ENCODE data around the gene PDE6G. TPM values are rescaled to one million over a fixed set of nuclear protein-coding genes. Genes with fewer than 3 reads are reported as not detected.

The PDE6G gene
- total RNA-seq, 4 donors from 2014 or later, result 0.53 TPM; not detected in 3

DNA sequence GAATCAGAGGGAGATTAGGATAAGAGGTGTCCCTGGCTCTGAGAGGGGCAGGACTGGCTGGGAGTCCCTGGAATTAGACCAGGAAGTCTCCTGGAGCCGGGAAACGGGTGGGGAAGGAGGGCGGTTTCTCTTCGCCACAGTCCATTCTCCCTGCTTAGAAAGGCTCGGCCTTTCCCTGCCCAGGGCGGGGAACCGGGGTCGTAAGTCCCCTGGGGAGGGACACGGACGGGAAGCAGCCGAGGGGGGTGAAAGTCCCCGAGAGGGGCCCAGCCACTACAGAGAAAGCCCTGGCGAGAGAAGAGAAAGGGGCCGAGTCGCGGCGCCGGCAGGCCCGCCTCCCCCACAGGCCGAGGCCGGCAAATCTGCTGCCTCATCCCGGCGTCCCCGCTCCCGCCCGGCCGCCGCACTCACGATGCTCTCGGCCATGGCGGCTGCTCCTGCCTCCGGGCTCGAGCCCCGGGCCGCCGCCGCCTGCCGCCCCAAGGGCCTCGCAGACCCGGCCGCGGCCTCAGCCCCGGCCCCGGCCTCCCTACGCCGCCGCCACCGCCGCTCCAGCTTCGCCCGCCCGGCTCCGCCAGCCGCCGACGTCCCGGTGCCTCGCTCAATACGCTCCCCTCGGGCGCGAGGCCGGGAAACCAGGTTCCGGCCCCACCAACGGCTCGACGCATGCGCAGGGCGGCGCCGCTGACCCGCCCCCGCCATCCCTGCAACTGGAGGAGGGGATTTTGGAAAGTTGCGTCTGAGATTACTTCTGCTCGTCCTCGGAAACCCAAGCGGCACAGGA is 19.6 kb downstream of the PDE6G start, which contains the start of the genes NPLOC4 and TSPAN10:
NPLOC4 (minus strand) TSS at position 608 of the 784 bp plus-strand sequence; CDS start at position 426, 182 bp downstream.
TSPAN10 (plus strand) TSS at position 692 of the 784 bp plus-strand sequence. CDS start 5,217 bp downstream, outside the sequence.
- 0% methylated on average over 18 of the region's 77 CpGs for WGBS
- H3K4me3 ChIP-seq, result peak within 1 kb of the TSS; percentile 98
- H3K27ac ChIP-seq, result peak within 1 kb of the TSS; percentile 97
- H3K4me1 ChIP-seq, result peaks cover 35% of the 10 kb centered on the region
- H3K36me3 ChIP-seq, result no peaks in the 10 kb centered on the region
- TF ChIP-seq POLR2AphosphoS5 (IDR thresholded peaks at IDR 0.05), result peak in 1 of 3 donors; percentile 92
- TF ChIP-seq, protein P1, sequence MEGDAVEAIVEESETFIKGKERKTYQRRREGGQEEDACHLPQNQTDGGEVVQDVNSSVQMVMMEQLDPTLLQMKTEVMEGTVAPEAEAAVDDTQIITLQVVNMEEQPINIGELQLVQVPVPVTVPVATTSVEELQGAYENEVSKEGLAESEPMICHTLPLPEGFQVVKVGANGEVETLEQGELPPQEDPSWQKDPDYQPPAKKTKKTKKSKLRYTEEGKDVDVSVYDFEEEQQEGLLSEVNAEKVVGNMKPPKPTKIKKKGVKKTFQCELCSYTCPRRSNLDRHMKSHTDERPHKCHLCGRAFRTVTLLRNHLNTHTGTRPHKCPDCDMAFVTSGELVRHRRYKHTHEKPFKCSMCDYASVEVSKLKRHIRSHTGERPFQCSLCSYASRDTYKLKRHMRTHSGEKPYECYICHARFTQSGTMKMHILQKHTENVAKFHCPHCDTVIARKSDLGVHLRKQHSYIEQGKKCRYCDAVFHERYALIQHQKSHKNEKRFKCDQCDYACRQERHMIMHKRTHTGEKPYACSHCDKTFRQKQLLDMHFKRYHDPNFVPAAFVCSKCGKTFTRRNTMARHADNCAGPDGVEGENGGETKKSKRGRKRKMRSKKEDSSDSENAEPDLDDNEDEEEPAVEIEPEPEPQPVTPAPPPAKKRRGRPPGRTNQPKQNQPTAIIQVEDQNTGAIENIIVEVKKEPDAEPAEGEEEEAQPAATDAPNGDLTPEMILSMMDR (IDR thresholded peaks at IDR 0.05), result no peak
- TF ChIP-seq POLR2A (IDR thresholded peaks at IDR 0.05), result peak; percentile 80 to 83
- TF ChIP-seq EP300 (IDR thresholded peaks at IDR 0.05), result no peak
- H3K9me3 ChIP-seq, result no peaks in the 10 kb centered on the region
- DNase-seq (ENCODE audit: low spot score in 2 of 2), result peak; percentile 90 to 93
- no peaks in the 10 kb centered on the region for H3K27me3 ChIP-seq

DNA sequence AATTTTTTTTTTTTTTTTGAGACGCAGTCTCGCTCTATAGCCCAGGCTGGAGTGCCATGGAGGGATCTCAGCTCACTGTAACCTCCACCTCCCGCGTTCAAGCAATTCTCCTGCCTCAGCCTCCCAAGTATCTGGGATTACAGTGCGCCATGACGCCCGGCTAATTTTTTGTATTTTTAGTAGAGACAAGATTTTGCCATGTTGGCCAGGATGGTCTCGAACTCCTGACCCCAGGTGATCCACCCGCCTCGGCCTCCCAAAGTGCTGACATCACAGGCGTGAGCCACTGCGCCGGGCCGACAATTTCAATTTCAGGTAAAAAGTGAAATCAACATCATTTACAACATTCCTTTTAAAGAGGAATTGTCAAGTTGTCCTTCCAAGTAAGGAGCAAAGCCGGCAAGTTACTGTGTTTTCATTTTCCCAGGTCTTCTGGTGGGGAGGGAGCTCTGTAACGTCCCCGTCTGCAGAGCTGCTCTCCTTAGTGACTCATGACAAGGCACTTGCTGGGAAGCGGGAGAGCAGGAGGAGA is 20.3 kb downstream of the PDE6G start:
- no peaks in the 10 kb centered on the region for H3K36me3 ChIP-seq
- peak overlapping the region; percentile 98 for H3K4me3 ChIP-seq
- TF ChIP-seq POLR2AphosphoS5 (IDR thresholded peaks at IDR 0.05) (no peak), POLR2A (IDR thresholded peaks at IDR 0.05) (no peak), EP300 (IDR thresholded peaks at IDR 0.05) (no peak)
- DNase-seq (ENCODE audit: low spot score in 2 of 2), result no peak
- H3K4me1 ChIP-seq, result peaks cover 35% of the 10 kb centered on the region
- H3K27me3 ChIP-seq, result no peaks in the 10 kb centered on the region
- WGBS, result 32% methylated on average over 18 of the region's 18 CpGs
- H3K9me3 ChIP-seq, result no peaks in the 10 kb centered on the region
- H3K27ac ChIP-seq, result peak overlapping the region; percentile 97

DNA sequence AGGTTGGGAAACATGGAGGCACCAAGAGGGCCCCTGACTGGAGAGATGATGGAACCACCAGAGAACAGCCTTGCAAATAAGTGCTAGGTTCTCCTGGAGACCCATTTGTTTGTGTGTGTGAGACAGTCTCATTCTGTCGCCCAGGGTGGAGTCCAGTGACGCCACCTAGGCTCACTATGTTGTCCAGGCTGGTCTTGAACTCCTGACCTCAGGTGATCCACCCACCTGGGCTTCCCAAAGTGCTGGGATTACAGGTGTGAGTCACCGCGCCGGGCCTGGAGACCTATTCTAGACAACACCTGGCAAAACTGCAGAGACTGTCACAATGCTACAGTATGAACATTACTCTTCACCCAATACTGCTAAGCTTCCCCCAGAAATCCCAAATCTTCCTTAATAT is 20.9 kb downstream of the PDE6G start:
- H3K27me3 ChIP-seq, result no peaks in the 10 kb centered on the region
- H3K27ac ChIP-seq, result no peak overlapping the region
- no peak for DNase-seq (ENCODE audit: low spot score in 2 of 2)
- H3K4me3 ChIP-seq, result peak overlapping the region; percentile 98
- no peaks in the 10 kb centered on the region for H3K9me3 ChIP-seq
- no peaks in the 10 kb centered on the region for H3K36me3 ChIP-seq
- peaks cover 35% of the 10 kb centered on the region for H3K4me1 ChIP-seq
- WGBS, result 74% methylated on average over 5 of the region's 5 CpGs
- TF ChIP-seq POLR2AphosphoS5 (IDR thresholded peaks at IDR 0.05), result no peak
- no peak for TF ChIP-seq EP300 (IDR thresholded peaks at IDR 0.05)
- TF ChIP-seq POLR2A (IDR thresholded peaks at IDR 0.05), result no peak
- TF ChIP-seq, protein P1 (IDR thresholded peaks at IDR 0.05), result no peak

DNA sequence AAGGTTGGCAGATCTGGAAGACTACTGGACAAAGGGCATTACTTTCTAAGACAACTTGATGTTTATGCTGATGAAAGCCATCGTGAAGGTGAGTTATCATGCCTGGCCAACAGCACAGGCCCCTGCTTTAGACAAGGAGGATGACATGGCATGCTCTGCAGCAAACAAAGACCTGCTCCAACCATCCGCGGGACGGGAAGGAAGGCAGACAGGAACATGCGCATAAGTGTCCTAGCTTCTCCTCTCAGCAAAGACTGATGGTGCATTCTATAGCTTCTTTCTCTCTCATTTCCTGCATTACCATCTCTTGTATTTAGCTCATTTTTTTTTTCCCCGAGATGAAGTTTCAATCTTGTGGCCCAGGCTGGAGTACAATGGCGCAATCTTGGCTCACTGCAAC is 24.9 kb downstream of the PDE6G start:
- Histone ChIP-seq H3K27ac (no peak overlapping the region), H3K4me1 (peaks cover 27% of the 10 kb centered on the region), H3K27me3 (no peaks in the 10 kb centered on the region), H3K9me3 (no peaks in the 10 kb centered on the region), H3K36me3 (peaks cover 34% of the 10 kb centered on the region), H3K4me3 (no peak overlapping the region)
- DNase-seq (ENCODE audit: low spot score in 2 of 2), result no peak
- 90% methylated on average over 6 of the region's 7 CpGs for WGBS
- TF ChIP-seq, protein P1 (IDR thresholded peaks at IDR 0.05), result no peak
- no peak for TF ChIP-seq POLR2A (IDR thresholded peaks at IDR 0.05)
- TF ChIP-seq EP300 (IDR thresholded peaks at IDR 0.05), result no peak
- TF ChIP-seq POLR2AphosphoS5 (IDR thresholded peaks at IDR 0.05), result no peak

DNA sequence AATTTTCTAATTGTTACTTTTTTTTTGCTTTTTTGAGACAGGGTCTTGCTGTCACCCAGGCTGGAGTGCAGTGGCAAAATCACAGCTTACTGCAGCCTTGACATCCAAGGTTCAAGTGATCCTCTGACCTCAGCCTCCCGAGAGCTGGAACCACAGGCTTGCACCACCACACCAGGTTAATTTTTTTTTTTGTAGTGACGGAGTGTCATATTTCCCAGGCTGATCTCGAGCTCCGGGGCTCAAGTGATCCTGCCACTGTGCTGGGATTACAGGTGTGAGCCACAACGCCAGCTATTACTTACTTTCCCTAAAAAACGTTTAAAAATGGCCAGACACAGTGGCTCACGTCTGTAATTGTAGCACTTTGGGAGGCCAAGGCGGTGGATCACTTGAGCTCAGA is 26.1 kb downstream of the PDE6G start:
- Histone ChIP-seq H3K4me1 (peaks cover 17% of the 10 kb centered on the region), H3K27ac (no peak overlapping the region), H3K27me3 (no peaks in the 10 kb centered on the region), H3K4me3 (no peak overlapping the region), H3K9me3 (no peaks in the 10 kb centered on the region), H3K36me3 (peaks cover 46% of the 10 kb centered on the region)
- WGBS, result 85% methylated on average over 8 of the region's 8 CpGs
- no peak for DNase-seq (ENCODE audit: low spot score in 2 of 2)
- TF ChIP-seq POLR2AphosphoS5 (IDR thresholded peaks at IDR 0.05), result no peak
- no peak for TF ChIP-seq EP300 (IDR thresholded peaks at IDR 0.05)
- no peak for TF ChIP-seq POLR2A (IDR thresholded peaks at IDR 0.05)
- TF ChIP-seq, protein P1 (IDR thresholded peaks at IDR 0.05), result no peak

Measured in suprapubic skin (tissue), 4 donors.